ENCODE results near the gene CD74.

CD74 gene

GRCh38 chr5:150396267-150396666 lies 16.4 kb downstream of the CD74 start:
- no peak for DNase-seq

- DNase-seq, result no peak
These were observed 17.1 kb downstream of the CD74 start for GRCh38 chr5:150395688-150395975.

GRCh38 chr5:150394912-150395687 lies 17.6 kb downstream of the CD74 start:
- no peak for DNase-seq

GRCh38 chr5:150394131-150394530 lies 18.6 kb downstream of the CD74 start:
- no peak for DNase-seq

- no peak for DNase-seq
These were observed 19.5 kb downstream of the CD74 start for GRCh38 chr5:150393096-150393645.

- DNase-seq, result no peak
These were observed 20.0 kb downstream of the CD74 start for GRCh38 chr5:150392680-150393079.

- DNase-seq, result no peak
These were observed 20.7 kb downstream of the CD74 start for GRCh38 chr5:150391986-150392385.

GRCh38 chr5:150391064-150391834 lies 21.5 kb downstream of the CD74 start:
- DNase-seq, result no peak

- no peak for DNase-seq
These were observed 23.0 kb downstream of the CD74 start for GRCh38 chr5:150389531-150390266.

- DNase-seq, result no peak
These were observed 26.5 kb downstream of the CD74 start for GRCh38 chr5:150386024-150386855.

- DNase-seq, result no peak
These were observed 28.0 kb downstream of the CD74 start for GRCh38 chr5:150384701-150385100.

- no peak for DNase-seq
These were observed 34.6 kb downstream of the CD74 start for GRCh38 chr5:150377964-150378694.

GRCh38 chr5:150376799-150377771 lies 35.6 kb downstream of the CD74 start:
- no peak for DNase-seq

- no peak for DNase-seq
These were observed 38.1 kb downstream of the CD74 start for GRCh38 chr5:150374651-150375050.

GRCh38 chr5:150372639-150373038 lies 40.1 kb downstream of the CD74 start:
- DNase-seq, result no peak

- DNase-seq, result no peak
These were observed 44.2 kb downstream of the CD74 start for GRCh38 chr5:150368526-150368925.

- no peak for DNase-seq
These were observed 48.7 kb downstream of the CD74 start for GRCh38 chr5:150364004-150364403.

GRCh38 chr5:150363185-150363584 lies 49.5 kb downstream of the CD74 start:
- DNase-seq, result no peak

- DNase-seq, result no peak
These were observed 51.4 kb downstream of the CD74 start for GRCh38 chr5:150361301-150361700.

GRCh38 chr5:150358261-150359095 lies 54.2 kb downstream of the CD74 start:
- no peak for DNase-seq

Measured in AML-193 (cell line).